KBM-7 (cell line): ENCODE results near the gene CACNA1S.

ENCODE experiments used
- DNase-seq: peaks from one replicate; pipeline ENCODE4 v3.0.0-alpha.2; 2015
- in situ Hi-C: fragments of 300-500 bp; cut with MboI; formaldehyde crosslinking; loops from 2 replicates; pipeline ENCODE4 v1.14.3; 2020; ENCODE audit warnings: low sequenced_read_pairs, low pct_unique_long_range_greater_than_20kb, mixed read lengths

Gene CACNA1S

GRCh38 chr1:201098992-201099677 is 13.1 kb downstream of the CACNA1S start:
- in situ Hi-C loops = no loop called here
- DNase-seq = no peak

GRCh38 chr1:201096977-201097856 is 15.0 kb downstream of the CACNA1S start:
- no peak for DNase-seq
- in situ Hi-C loops = no loop called here

- in situ Hi-C loops = no loop called here
- no peak for DNase-seq
These were observed 16.2 kb downstream of the CACNA1S start for GRCh38 chr1:201096041-201096461.

GRCh38 chr1:201095581-201095980 is 16.6 kb downstream of the CACNA1S start:
- in situ Hi-C loops = no loop called here
- no peak for DNase-seq

GRCh38 chr1:201094832-201095231 is 17.4 kb downstream of the CACNA1S start:
- no peak for DNase-seq
- in situ Hi-C loops = no loop called here

GRCh38 chr1:201093962-201094361 is 18.3 kb downstream of the CACNA1S start:
- no peak for DNase-seq
- in situ Hi-C loops = no loop called here

- no peak for DNase-seq
- in situ Hi-C loops = no loop called here
These were observed 18.7 kb downstream of the CACNA1S start for GRCh38 chr1:201093561-201093960.

- in situ Hi-C loops = no loop called here
- DNase-seq = no peak
These were observed 19.5 kb downstream of the CACNA1S start for GRCh38 chr1:201092738-201093137.

GRCh38 chr1:201091256-201091655 is 21.0 kb downstream of the CACNA1S start:
- no peak for DNase-seq
- in situ Hi-C loops = no loop called here

GRCh38 chr1:201090541-201090940 is 21.7 kb downstream of the CACNA1S start:
- no peak for DNase-seq

GRCh38 chr1:201089596-201089995 is 22.6 kb downstream of the CACNA1S start:
- in situ Hi-C loops = no loop called here

More at GRCh38 chr1:201090541-201090940, 21.7 kb downstream of the CACNA1S start:
- in situ Hi-C loops = no loop called here

GRCh38 chr1:201088901-201089525 is 23.2 kb downstream of the CACNA1S start:
- DNase-seq = no peak
- in situ Hi-C loops = no loop called here

More at GRCh38 chr1:201089596-201089995, 22.6 kb downstream of the CACNA1S start:
- DNase-seq = no peak

- DNase-seq = no peak
- in situ Hi-C loops = no loop called here
These were observed 23.8 kb downstream of the CACNA1S start for GRCh38 chr1:201088395-201088794.

GRCh38 chr1:201085902-201086735 is 26.1 kb downstream of the CACNA1S start:
- in situ Hi-C loops = no loop called here
- DNase-seq = peak; percentile 52

GRCh38 chr1:201084295-201084694 is 27.9 kb downstream of the CACNA1S start:
- in situ Hi-C loops = no loop called here

GRCh38 chr1:201083741-201084140 is 28.5 kb downstream of the CACNA1S start:
- in situ Hi-C loops = no loop called here
- DNase-seq = no peak

More at GRCh38 chr1:201084295-201084694, 27.9 kb downstream of the CACNA1S start:
- no peak for DNase-seq

GRCh38 chr1:201080135-201080534 is 32.1 kb downstream of the CACNA1S start:
- in situ Hi-C loops = no loop called here
- DNase-seq = no peak

GRCh38 chr1:201077736-201078135 is 34.5 kb downstream of the CACNA1S start:
- in situ Hi-C loops = no loop called here
- no peak for DNase-seq

GRCh38 chr1:201077116-201077515 is 35.1 kb downstream of the CACNA1S start:
- DNase-seq = no peak
- in situ Hi-C loops = no loop called here
